Inferior parietal cortex (tissue), 1 donor: ENCODE results near the gene LONRF2.

ENCODE experiments used
- DNase-seq: peaks from one replicate; pipeline ENCODE4 v3.0.0-alpha.2; 2016; ENCODE audit errors: extremely low spot score

Gene LONRF2

DNA sequence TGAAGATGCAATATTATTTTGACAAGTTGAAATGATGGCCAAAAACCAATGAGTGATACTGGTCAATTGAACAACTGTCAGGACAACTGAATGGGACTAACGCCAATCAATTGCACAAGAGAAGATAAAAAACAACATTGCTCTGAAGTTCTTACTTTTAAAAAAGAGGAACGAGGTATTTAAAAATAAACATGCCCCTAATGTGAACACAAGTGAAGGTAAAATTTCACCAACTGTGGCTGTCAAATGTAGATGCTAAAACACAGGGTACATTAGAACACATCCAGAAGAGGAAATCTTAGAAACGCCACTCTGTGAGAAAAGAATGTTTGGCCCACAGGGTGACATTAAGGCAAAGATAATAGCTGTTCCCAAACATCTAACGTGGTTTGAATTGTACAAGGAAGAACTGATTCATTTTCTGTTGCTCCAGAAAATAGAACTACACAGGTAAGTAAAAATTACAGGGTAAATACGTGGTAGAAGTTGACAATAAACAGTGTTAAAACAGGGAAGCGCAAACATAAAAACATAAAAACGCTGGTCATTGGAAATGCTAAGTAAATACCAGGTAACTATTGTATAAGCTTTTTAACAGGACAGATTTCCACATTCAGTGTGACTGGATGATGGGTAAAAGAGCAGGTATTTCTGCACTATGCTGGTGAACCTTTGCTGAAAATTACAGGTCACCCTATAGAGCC is 20.3 kb downstream of the LONRF2 start:
- DNase-seq, result no peak

DNA sequence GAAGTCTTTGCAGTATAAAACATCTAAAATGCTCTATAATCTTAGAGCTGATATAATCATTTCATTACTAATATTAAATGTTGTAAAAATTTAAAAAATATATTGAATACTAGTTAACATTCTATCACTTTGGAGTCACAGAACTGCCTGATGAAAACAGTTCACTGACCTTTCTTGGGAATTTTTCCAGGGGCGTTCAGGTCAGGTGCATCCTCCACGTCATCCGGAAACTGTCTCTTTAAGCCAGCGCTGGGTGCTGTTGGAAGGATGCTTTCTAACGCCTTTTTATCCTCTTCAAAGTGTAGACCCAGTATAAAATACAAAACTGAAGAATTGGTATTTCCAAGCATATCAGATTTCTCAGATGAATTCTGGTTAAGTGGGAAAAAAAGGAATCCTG is 22.8 kb downstream of the LONRF2 start:
- no peak for DNase-seq

DNA sequence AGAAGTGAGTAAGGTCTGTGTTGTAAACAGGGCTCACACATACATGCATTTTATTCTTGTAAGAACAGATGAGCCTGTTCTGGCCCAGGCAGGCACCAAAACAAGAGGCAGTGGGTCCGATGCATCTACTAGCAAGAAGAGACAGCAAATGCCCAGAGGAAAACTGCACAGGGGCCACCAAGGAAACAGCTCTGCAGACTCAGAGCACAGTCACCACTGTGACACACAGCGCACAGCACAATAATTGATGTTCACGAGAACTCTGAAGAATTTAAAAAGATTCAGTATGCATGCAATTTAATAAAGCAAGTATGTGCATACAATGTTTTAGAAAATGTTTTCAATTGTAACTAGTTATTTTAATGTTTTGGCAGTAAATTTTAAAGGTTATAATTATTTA is 24.8 kb downstream of the LONRF2 start:
- no peak for DNase-seq

DNA sequence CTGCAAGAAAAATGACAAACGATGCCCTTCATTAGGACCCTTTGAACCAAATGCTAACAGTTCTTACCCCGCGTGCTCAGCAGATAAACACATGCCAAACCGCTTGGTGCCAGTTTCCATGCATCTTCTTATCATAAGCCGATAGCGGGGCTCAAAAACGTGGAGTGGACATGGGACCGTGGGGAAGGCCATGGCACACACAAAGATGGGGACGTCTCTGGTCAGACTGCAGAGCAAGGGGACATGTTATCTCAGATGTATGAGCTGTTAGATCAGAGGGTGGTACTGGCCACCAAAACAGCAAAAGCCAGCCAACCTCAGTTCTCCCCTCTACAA is 28.2 kb downstream of the LONRF2 start:
- DNase-seq, result no peak

DNA sequence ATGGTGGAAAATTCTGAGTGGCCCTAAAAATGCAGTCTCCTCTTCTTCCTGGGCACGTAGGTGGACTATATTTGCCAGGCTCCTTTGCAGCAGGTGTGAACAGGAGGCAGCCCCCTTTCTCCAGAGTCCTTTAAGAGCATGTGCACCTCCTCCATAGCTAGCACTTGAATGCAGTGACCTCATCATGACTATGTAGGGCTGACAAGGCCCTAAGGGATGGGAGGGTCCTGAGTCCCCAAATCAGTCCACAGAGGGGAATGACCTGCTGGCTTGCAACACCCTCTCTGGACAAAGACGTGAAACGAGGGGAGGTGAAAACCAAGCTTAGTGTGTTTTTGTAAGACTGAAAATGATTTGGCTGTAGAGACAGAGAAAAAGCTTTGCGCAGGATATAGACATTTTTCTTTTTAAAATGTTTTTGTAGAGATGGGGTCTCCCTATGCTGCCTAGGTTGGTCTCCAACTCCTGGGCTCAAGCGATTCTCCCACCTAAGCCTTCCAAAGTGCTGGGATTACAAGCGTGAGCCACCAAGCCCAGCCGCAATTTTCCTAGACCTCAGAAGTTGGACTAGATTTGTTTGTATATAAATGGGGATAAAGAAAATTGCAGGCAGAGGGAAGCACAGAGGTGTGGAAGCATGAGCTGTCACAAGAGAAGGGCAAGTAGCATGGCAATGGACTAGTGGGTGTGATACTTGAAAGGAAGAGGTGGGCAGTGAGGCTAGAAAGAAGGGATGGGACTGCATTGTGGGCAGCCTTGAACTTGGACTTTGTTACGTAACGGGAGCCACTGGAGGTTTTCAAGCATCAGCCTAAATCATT is 28.8 kb downstream of the LONRF2 start:
- DNase-seq, result no peak

DNA sequence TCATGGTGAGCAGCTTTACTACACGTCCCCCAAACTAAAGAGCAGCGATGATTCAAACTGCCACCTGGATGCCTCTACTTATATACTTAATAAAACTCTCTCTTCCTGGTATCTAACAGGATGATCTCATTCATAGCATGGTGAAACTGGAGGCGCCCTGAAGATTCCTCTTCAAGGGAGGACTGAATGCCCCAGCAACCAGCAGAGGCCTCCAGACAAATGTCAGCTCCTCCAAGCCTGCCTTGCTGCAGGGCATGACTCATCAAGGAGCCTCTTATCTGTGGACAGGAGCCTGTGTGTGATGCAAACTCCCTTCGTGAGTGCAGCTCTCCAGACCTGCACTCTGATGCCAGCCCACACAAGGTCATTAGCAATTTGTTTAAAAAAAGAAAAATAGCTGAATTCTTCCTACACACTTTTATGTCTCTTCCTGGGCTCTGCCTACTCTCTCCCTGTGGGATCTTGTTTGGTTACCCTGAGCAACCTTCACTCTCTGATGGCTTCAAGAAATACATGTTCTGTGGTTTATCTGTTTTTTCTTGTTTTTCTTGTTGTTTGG is 30.2 kb downstream of the LONRF2 start:
- DNase-seq, result peak; percentile 59

DNA sequence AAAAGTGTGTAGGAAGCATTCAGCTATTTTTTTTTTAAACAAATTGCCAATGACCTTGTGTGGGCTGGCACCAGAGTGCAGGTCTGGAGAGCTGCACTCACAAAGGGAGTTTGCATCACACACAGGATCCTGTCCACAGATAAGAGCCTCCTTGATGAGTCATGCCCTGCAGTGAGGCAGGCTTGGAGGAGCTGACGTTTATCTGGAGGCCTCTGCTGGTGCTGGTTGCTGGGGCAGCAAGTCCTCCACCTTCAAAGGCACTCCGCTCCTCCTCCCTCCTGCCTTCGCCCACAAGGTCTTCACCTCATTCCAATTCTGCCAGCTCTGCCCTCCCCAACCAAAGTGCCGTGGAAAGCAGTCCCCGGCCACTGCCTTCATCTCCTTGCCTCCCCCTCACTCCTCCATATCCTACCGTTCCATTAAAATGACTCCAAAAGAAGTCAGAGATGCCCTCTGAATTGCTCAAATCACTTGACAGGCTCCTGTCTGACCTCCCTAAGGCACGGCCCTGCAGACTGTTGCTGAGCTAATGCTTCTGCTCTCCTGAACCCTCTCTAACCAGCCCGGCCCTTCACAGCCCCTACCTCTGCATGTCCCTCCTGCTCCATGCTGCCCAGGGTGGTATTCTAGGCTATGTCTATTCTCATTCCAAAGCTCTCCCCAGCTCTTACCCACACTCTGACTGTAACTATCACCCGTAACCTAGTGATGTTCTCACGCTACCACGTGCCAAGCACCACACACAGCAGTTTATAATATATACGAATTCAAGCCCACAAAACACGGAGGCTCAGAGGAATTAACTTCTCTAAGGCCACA is 30.9 kb downstream of the LONRF2 start:
- DNase-seq, result peak; percentile 66

DNA sequence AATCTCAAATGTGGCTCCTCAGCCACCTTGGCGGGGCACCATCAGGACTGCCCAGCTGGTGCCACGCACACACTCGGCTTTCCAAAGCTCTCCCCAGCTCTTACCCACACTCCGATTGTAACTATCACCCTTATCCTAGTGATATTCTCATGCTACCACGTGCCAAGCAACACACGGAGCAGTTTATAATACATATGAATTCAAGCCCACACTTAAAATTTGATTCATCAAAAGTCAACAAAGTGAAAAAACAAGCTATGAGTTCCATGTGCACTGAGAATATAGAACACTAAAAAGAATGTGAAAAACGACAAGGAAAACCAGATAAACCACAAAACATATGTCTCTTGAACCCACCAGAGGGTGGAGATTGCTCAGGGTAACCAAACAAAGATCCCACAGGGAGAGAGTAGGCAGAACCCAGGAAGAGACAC is 31.6 kb downstream of the LONRF2 start:
- DNase-seq, result no peak

DNA sequence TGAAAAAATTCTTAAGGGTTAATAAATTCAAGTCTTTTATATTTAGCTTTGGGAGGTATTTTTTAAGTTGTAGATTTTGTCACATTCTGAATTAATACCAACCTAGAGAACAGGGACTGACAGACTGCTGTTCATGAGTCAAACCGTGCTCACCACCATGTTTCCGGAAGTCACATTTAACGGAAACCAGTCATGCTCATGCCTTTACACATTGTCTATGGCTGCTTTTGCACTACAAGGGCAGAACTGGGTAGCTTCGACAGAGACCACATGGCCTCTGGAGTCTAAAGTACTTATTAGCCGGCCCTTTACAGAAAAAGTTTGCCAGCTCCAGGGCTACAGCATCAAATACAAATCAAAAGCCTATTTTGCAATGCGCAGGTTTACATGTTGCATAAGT is 33.3 kb downstream of the LONRF2 start:
- DNase-seq, result no peak

DNA sequence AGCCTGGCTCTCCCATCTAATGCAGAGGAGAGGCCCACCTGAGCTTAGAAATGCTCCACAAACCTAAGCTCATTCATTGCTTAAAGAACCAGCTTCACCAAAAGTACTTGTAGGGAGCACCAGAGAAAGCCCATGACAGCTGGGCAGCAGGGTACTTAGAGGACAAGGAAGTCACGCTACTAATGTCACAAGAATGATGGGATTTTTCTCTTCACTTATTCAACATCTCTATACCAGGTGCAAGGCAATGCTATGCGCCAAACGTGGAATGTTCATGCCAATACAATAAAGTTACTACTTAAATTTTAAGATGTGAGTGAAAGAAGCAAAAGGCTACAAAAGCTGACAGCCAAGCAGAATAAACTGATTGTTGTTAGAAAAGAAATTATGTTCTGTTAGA is 36.0 kb downstream of the LONRF2 start:
- no peak for DNase-seq

DNA sequence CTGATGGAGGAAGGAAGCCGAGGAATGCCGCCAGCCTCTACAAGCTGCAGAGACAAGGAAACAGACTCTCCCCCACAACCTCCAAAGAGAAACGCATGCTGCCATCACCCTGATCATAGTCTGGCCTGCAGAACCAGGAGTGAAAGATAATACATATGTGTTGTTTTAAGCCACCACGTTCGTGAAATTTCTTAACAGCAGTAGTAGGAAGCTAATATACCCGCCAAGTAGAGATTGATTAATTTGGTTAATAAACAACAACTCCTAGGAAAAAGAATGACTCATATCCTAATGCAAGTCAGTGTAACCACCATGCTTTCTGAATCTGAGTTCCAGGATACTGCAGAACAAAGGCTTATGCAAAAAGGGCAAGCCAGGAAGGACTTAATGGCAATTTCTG is 36.6 kb downstream of the LONRF2 start:
- no peak for DNase-seq

DNA sequence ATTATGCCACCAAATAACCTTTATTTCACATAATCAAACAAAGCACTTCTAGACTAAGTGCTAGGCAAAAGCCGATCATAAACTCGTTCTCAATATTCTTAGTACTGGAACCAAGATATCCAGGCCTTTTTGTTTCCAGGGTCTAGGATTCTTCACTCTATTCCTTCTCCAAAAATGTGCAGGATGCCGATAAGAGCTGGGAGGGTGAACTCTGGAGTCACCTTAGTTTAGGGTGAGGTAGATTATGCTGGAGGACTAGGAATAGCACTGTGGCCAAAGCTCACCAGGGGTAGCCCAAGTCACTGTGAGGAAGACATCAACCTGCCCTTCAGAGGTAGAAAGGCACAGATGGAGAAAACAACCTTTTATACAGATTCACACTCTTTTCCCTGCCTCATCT is 37.3 kb downstream of the LONRF2 start:
- DNase-seq, result no peak

DNA sequence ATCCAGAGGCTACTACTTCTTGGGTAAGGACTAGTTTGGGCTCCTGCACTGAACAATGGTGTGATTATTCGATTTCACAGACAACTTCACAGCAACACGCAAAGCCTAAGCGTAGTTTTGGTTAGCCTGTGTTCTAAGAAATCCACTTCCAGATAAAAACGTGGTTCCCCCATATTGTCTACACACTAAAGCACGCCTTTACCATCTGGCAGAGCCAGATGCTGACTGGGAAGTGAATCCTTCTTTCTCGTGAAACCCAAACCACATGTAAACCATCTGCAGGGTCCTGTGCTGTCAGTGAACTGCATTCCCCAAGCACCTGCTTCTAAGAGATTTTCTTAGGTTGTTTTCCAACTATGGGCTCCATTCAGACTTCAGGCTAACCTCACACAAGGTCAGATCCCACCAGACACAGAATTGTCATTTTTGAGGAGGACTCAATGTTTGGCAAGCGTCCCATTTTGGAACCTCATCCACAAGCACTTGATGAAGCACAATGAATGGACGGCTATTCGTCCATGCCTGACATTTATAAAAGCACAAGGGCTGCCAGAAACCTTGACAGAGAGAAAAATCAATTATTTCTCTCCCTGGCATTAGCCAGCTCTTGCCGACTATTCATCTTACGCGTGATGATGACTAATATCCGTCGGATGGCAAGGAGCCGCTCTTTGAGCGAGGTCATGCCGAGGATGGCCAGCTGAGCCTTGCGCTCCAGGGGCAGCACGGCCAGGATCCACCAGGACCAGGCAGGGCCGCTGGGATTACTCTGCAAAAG is 38.4 kb downstream of the LONRF2 start:
- no peak for DNase-seq

DNA sequence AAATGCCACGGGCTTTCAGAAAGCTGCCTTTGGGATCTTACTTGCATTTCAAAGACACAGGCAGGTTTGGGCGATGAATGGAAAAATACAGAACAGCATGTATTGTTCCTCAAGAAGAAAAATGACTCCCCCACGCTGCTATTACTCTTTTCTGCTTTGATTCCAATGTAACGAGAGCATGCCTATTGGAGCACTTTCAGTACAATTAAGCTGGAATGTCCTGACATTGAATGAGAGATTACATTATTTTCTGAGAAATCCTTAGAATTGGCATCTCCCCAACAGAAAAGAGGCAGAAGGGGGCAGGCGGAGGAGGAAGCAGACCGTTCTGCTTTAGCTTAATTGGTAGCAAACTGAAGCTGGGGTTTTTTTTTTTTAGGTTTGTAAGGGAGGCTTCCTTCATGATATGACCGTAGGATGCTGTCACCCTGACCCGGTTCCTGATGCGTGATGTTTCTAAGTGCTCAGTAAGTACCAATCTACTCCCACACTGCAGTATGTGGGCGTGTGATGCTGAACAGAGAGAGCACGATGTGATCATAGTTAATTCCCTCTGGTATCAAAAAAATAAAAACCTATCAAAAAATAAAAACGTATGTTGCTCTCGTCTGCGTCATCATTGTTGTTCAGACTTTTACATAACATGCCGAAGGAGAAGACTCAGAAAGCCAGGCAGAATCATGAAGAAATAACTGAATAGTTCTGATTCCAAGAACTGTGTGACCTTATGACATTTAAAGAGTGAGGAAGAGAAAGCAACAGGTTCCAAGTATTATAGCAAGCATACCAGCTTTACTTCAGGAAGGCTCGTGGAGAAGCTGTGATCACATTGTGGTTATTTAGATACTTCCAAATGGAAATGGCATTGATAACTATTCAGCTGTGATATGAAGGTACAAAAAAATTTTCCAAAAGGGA is 40.5 kb downstream of the LONRF2 start:
- DNase-seq, result peak; percentile 61

DNA sequence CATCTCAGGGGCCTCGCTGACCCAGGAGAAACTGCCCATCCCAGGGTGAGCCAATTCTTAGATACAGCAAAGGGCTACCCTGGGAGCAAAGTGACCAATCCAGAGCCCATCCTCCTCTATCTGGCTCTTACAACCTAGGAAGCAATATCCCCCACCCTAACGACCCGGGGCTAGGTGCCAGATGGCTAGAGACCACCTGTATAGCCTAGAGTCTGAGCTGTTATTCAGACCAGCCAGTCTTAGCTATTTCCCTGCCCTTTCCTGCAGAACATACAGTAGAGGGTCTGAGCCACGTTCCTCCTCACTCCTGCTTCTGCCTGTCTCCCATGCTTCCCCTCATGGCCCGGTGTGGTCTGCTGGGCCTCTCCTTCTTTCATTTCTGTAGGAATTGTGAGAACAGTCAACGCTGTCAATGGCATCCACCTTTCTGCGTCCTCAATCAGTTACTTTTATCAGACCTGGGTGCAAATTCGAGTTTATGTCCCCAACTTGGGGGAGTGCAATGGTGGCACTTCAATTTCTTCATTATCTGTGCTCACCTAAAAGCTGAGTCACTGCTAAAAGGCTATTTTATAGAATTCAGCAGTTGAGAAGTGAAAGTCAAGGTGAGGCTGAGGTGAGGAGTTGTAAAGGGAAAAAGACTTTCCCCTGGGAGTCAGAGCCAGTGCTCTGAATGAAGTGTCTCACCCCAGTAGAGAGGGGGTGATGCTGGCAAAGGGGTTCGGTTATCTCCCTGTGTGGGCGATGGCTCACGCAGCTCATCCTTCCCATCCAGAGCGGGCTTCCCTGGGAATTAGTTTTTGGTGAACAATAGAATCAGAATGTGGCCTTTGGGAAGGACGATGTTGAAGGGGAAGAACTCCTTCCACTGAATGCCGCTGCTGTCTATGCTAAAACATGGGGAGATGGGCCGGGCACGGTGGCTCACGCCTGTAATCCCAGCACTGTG is 42.4 kb downstream of the LONRF2 start:
- no peak for DNase-seq

DNA sequence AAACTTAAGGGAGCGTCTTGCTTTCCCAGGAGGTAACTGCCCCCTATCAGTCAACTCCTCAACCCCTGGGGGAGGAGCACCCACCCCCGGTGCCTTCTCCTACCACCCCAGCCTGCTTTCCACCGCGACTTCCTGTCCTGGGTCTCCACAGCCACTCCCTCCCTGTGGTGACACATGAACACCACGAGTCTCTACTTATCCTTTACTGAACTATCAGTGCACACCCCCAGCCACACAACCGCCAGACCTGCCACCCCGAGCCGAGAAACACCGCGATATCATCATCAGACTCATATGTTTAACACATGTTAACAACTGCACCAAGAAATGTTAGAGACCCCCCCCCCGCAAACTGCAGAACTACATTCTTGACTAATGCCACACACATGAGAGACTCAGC is 43.3 kb downstream of the LONRF2 start:
- no peak for DNase-seq

DNA sequence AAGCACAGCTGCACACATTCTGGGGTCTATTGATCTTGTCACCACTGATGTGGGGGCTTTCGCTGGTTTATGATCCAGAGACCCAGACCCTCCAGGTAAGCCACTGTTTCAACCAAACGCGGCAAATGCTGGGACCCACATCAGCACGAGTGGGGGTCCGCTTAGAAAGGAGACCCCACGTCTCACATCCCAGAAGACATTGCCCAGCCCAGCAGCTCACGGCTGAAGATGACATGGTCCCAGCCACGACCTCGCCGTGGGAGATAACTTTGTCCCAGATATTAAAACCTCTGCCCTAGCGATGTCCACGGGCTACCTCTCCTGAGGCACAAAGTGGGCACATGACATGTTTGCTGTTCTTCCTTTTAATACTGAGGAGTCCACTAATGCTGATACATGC is 43.8 kb downstream of the LONRF2 start:
- no peak for DNase-seq

DNA sequence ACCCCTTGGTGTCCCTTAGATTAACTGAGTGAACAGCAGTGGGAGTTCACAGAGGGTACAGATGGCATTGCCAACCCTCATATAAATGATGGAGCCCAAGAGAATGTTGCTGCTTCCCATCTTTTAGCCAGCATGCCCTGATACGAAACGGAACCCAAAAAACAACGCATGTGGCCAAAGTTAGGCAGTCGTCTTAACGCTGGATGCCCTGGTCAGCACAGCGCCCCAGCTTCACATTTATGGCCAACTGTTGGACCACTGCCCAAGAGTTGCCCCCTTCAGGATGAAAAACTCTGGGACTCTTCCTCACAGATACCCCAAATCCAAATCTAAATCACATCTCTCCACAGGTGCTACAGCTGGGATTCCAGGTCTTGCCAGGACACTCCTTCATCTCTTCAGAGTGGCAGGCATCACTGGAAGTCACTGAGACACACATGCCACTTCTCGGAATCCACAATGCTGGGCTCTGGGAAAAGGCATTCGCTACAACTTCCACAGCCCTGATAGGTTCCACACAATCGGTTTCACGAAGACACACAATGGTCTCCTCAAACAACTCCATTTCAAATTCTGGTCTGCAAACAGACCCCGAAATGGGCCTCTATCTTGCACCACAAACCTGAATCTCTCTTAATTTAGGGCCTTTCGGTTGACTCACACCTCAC is 44.6 kb downstream of the LONRF2 start:
- DNase-seq, result no peak

DNA sequence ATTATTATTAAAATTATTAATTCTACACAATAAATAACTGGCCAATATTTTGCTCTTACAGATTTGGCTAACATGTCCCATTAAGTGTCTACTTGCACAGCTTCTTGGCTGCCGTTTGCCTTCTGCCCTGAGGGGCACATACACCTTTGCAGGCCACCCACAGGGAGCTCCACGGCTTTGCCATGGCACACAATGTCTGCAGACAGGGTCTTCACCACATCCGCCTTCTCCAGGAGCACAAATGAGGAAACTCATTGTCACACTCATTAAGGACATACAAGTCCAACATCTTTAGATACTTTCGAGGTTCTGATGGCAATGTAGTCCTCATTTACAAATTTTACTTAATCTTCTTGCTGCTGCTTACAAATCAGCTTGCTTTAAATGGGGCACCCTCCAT is 45.6 kb downstream of the LONRF2 start:
- no peak for DNase-seq
